SH-SY5Y (cell line): ENCODE data around the gene ZBTB21.

Experiments
- GATA2 ChIP-seq: IDR thresholded peaks from 2 replicates; pipeline ENCODE4 v1.6.1; 2011; ENCODE audit warnings: mild to moderate bottlenecking, low read depth, low read length
- GATA3 ChIP-seq: IDR thresholded peaks from 2 replicates; pipeline ENCODE4 v1.6.1; 2011; ENCODE audit warnings: low read depth, mild to moderate bottlenecking, low read length, moderate library complexity

Gene ZBTB21

GRCh38 chr21:41966041-41966833, 43.9 kb downstream of the ZBTB21 start:
- TF ChIP-seq GATA3 (no peak), GATA2 (no peak)

GRCh38 chr21:41965461-41966013, 44.6 kb downstream of the ZBTB21 start:
- TF ChIP-seq GATA3, result no peak
- TF ChIP-seq GATA2, result no peak

- TF ChIP-seq GATA3 (no peak), GATA2 (no peak)
Observed at GRCh38 chr21:41965045-41965444, 45.1 kb downstream of the ZBTB21 start.

- TF ChIP-seq GATA2, result no peak
- TF ChIP-seq GATA3, result no peak
Observed at GRCh38 chr21:41964171-41964570, 46.0 kb downstream of the ZBTB21 start.

- TF ChIP-seq GATA3 (no peak), GATA2 (no peak)
Observed at GRCh38 chr21:41962425-41962966, 47.7 kb downstream of the ZBTB21 start.

GRCh38 chr21:41961753-41962152, 48.4 kb downstream of the ZBTB21 start:
- TF ChIP-seq GATA3, result no peak
- no peak for TF ChIP-seq GATA2

GRCh38 chr21:41961282-41961701, 48.9 kb downstream of the ZBTB21 start:
- TF ChIP-seq GATA2 (no peak), GATA3 (no peak)

GRCh38 chr21:41960386-41960785, 49.8 kb downstream of the ZBTB21 start:
- TF ChIP-seq GATA3 (no peak), GATA2 (no peak)

- TF ChIP-seq GATA2, result no peak
- TF ChIP-seq GATA3, result no peak
Observed at GRCh38 chr21:41958886-41959563, 51.1 kb downstream of the ZBTB21 start.

- TF ChIP-seq GATA2, result no peak
- TF ChIP-seq GATA3, result no peak
Observed at GRCh38 chr21:41957991-41958766, 52.0 kb downstream of the ZBTB21 start.

GRCh38 chr21:41956926-41957729, 53.0 kb downstream of the ZBTB21 start:
- TF ChIP-seq GATA3 (no peak), GATA2 (no peak)

GRCh38 chr21:41955516-41955915, 54.6 kb downstream of the ZBTB21 start:
- TF ChIP-seq GATA3 (no peak), GATA2 (no peak)

GRCh38 chr21:41954654-41955499, 55.3 kb downstream of the ZBTB21 start:
- TF ChIP-seq GATA3, result no peak
- TF ChIP-seq GATA2, result no peak
